ENCODE results near the gene ECHS1.

ECHS1 gene

DNA sequence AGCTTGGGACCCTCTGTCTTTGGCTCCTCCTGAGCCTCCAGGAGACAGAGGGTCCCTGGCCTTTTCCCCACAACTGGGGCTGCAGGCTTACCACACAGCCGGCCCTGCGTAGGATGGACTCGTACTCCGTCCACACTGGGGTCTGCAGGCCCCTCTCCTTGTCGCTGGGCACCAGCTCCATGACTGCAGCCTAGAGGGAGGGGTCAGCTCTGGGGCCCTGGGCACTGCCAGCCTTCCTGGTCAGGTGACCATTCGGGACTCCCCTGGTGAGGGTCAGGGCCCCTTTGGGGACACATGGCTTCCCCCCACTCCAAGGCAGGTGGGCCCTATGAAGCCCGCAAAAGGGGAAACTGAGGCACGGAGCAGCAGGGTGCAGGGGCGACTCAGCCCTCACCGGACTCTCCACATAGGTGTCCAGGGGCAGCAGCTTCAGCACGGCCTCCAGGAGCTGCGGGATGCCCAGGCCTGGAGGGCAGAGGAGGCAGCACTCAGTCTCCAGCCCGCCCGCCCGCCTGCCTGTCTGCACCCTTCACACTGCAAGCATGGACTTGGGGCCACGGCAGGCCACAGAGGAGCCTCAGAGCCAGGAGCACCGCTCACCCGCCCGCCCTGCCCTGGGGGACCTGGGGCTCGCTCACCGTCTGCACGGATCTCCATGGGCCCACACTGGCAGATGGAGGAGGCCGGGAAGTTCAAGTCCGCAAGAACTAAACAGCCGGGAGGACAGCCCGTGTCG, 16.4 kb downstream of the ECHS1 start:
- no peak for DNase-seq

DNA sequence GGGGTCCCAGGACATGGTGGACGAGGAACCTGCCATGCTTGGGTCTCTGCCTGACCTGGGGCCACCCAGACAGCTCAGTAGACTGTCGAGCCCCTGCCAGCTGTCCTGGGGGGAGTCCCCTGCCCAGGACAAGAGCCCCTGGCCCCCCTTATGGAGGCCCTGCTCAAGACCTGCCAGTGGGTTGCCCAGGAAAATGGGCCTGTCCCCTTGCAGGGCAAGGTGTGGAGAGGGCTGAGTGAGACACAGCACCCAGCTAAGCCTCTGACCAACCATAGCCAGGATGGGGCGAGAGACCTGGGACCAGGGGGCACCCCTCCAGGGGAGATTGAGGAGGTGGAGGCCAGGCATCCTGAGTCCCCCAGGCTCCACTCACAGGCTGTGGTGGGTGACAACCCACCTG, 17.2 kb downstream of the ECHS1 start:
- no peak for DNase-seq

DNA sequence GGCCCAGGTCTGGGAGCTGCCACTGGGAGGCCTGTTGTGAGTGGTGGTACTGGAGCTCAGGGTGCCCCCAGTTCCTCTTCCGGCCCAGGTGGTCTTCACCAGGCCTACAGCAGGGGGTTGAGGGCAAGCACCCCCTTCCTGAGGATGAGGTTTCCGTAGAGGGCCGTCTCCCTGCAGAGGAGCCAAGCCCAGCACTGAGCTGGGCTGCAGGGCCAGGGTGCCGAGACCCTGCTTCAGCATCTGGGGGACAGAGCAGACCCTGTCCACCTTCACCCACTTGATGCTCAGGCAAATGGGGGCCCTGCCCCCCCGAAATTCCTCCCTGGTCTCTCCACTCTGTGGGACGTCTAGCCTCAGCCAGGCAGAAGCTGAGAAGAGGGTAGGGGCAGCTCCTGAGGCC, 17.9 kb downstream of the ECHS1 start:
- DNase-seq: no peak

DNA sequence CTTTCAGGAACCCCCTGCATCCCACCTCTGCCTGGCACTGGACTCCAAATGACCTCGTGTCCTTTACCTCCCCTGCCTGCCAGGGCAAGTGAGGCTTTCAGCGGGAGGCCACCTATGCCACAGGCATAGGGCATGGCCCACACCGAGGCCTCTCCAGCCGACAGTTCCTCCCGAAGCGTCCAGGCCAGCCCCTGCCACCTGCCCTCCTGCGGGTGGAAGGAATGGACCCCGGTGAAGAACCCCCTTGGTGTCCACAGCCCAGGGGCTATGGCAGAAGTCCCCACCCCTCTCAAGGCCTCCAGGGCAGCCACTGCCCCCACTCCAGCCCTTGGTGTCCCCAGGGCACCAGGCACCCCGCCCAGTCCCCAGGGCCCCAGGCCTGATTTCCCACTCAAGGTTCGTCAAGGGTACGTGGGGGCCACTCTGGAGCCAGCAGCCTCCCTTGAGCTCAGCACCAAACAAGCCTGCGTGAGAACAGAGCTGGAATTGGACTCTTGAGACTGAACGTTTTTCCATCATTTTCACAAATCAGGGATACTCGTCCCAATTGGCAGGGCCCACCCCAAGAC, 18.4 kb downstream of the ECHS1 start:
- DNase-seq: no peak

DNA sequence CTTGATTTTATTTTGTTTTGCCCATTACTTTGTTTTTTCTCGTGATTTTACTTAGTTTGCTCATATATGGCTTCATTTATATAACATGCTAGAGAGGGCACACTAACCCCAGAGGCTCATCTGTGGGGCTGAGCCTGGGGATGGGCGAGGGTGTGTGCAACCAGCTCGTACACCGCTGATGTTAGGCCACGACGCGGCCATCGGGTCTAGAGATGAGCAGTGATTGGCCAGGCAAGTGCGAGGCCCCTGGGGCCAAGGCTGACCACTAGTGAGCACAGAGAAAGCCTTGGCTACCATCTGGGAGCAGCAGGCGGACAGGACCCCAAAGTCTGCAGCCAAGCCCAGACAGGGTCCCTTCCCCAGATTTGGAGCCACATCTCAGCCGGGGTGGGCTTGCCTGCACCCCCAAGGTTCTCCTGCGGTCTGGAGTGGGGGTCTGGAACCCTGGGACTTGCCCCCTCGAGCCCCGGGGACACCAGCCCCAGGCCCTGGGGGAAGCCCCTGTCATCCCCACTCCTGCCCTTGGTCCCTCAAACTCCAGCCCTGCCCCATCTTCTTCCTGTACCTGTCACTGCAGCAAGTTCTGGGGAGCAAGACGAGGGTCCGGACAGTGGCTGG, 19.1 kb downstream of the ECHS1 start:
- no peak for DNase-seq

DNA sequence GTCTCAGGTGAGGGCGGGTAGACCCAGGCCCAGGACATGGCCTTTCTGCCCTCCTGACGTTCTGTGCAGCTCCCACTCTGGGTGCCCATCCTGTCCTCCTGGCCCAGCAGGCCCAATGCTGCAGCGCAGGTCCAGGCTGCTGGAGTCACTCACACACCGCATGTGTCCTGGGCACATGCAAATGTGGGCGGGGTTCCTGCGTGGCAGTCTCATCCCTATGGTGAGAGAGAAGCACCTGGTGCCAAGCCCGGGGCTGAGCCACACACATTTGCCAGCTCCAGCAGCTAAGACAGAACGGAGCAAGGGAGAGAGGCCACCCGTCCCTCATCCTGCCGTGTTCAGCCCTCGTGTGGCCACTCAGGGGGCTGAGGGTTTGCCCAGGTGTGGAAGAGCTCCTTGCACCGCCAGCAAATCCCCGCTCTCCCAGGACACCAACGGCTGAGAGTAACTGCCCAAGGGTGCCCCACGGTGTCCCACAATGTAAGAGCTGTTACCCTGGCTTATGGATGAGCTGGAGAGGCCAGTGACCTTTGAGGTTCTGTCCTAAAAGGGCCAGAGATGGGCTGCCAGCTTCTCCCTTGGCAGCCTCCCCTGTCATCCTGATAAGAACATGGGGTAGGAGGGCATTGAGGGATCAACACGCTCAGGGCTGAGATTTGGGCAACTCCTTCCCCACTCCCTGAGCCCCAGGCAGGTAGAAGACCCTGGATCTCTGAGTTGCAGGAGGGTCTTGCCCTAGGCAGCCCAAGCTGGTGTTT, 19.8 kb downstream of the ECHS1 start:
- DNase-seq: peak; percentile 8

DNA sequence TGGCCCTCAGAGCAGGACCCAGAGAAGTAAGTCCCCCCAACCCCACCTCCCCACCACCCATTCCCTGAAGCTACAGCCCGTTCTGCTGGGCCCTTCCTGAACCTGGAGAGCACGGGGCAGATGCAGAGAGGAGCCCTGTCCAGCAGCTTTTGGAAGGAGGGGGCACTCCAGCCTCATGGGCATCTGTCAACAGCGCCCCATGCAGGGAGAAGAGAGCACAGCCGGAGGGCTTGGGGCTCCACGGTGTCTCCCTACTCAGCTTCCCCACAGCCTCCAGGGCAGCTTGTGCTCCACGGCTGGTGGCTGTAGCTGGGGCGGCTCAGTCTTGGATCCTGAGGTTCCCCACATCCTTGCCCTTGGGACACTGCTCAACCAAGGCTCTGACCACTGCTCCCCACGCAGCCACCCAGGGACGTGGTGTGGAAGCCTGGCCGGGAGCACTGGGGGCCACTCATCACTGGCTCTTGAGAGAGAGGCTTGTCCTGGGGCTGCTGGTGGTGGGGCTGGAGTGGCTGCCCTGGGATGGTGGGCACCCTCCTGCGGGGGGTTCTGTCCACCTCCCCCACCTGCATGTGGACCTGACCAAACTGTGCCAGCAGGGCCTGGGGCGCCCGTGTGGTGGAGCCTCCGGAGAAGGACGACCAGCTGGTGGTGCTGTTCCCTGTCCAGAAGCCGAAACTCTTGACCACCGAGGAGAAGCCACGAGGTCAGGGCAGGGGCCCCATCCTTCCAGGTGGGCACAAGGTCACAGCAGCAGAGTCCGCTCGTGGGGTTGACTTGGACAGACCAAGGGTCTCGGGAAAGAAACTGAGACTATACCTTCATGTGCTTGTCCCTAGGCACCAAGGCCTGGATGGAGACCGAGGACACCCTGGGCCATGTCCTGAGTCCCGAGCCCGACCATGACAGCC, 21.5 kb downstream of the ECHS1 start:
- DNase-seq: peak; percentile 4

DNA sequence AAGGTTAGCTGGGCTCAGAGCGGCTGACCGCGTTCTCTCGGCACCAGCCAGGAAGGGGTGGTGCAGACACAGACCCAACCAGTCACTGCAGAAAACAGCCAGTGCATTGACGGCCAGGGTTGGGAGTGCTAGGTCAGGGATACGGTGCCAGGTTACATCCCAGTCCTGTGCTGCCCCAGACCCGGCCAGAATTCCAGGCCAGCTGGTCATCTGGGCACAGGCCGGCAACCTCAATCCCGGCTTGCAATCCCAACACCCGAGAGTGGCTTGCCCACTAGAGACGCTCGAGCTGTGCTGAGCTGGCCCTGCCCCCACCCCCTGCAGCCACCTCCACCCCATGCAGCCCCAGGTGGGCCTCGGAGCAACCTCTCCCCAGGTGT, 22.2 kb downstream of the ECHS1 start:
- DNase-seq: no peak

DNA sequence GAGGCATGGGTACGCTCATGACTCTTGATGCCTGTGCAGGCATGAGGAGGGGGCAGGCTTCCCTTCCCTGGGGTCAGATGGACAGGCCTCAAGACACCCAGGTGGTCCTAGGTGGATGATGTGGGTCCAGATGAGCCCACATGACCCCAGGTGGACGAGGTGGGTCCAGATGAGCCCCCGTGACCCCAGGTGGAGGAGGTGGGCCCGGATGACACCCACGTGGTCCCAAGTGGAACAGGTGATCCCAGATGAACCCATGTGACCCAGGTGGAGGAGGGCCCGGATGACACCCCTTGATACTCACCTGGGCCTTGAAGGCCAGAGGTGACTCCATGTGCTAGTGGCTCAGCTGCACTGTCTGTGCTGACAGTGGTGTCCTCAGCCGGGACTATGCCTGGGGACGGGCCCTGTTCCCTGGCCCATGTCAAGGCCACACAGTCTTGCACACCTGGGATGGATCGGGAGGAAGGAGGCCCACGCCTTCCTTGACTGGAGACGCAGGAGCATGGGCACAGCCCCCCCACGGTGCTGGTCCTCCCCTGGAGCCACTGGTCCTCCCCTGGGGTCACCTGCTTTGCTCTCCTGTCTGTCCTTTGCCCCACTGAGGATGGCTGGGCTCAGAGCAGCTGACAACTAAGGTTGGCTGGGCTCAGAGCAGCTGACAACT, 22.7 kb downstream of the ECHS1 start:
- DNase-seq: no peak

DNA sequence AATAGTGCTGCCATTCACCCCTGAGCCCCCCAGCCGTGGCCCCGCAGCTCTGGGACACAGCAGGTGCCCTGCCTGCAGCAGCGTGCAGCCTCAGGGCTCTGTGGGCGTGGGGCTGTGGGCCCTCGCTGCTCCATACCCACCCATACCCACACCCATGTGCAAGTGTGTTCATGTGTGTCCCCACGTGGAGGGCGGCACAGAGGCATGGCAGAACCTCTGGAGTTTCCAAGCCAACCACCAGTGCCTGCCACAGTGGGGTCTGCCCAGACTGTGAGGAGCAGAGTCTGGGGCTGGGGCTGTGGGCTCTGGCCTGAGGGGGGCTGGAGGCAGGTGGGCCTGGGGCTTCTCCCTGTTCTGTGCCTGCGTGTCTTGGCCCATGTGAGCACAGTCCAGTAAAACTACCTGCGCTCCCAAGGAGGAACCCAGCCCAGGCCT, 23.6 kb downstream of the ECHS1 start:
- no peak for DNase-seq

DNA sequence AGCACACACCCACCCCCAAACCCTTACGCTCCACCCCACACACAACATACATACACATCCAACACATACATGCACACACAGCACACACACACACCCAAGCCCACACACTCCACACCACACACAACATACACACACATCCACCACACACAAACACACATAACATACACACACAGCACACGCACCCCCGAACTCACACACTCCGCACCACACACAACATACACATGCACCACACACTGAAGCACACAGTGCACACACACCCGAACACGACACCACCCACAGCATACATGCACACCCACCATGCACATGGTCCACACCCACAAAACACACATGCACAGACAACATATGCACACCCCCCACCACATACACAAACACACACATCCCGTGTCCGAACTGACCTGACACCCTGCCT, 24.0 kb downstream of the ECHS1 start:
- DNase-seq: no peak

DNA sequence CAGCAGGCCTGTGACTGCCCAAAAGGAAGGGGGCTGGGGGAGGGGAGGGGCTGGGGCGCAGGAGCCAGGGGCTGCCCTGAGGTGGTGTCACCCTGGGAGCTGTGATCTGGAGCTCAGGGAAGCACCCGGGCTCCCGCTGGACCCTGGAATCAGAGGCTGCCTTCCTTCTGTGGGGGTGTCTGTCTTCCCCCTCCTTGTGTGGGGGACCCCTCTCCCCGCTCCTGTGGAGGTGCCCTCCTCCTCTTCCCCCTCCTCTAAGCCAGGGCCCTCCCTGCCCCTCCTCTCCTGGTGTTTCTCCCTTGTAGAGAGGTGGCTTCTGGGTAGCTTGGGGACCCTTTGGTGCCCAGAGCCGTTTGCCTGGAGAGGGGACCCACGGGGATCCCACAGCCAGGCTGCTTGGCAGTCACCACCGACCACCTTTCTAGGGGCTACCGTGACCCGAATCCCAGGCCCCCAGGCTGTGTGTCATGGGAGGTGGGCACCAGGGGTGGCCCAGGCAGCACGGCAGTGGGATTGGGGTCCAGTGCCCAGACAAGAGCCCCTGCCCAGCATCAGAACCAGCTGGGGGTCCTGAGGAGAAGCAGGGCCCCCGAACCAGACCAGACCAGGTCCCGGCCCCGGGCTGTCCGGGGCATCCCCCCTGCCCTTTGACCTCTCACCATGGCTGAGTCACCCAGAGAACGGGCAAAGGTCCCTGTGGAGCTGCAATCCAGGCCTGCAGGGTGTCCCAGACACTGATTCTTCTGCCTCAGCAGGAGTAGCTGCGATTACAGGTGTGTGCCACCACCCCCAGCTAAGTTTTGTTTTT, 25.2 kb downstream of the ECHS1 start:
- peak; percentile 16 for DNase-seq

DNA sequence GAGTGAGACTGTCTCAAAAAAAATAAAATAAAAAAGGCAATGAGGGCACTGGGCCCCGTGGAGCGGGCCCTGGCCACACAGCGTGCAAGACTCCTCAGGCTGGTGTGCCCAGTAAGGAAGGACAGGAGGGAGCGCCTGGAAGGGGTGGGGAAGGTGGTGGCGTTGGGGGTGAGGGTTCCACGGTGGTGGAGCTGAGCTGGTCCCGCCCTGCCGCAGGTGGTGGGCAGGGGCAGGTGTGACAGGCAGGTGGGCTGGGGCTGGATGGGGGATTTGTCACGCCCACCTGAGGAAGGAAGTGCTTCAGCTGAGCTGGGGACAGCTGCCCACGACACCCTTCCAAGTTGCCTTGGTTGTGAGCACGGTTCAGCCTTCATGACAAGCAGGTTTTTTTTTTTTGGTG, 26.7 kb downstream of the ECHS1 start:
- no peak for DNase-seq

DNA sequence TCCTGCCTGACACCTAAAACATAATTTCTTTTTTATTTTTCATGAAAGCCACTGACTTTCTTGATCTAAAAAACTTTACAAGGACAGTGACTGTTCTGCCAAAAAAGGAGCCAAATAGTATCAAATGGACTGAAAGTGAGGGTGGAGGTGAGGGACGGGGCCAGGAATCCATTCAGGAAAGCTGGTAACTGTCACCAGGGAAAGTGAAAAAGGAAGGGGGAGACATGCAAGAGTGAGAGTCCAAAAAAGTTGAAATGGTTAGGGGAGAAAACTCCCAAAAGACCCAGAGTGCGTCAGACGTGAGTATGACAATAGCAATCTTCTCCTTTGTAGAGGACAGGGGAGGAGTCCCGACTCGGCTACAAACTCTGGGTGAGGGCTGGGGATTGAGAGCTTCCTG, 28.9 kb downstream of the ECHS1 start:
- no peak for DNase-seq

DNA sequence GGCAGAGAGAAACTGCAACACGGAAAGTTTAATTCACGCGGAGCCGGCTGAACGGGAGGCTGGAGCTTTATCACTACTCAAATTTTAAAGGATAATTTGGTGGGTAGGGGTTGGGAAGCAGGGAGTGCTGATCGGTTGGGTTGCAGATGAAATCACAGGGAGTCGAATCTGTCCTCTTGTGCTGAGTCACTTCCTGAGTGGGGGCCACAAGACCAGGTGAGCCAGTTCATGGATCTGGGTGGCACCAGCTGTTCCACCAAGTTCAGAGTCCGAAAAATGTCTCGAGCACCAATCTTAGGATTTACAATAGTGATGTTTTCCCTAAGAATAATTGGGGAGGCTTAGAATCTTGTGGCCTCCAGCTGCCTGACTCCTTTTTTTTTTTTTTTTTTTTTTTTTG, 29.6 kb downstream of the ECHS1 start:
- no peak for DNase-seq

DNA sequence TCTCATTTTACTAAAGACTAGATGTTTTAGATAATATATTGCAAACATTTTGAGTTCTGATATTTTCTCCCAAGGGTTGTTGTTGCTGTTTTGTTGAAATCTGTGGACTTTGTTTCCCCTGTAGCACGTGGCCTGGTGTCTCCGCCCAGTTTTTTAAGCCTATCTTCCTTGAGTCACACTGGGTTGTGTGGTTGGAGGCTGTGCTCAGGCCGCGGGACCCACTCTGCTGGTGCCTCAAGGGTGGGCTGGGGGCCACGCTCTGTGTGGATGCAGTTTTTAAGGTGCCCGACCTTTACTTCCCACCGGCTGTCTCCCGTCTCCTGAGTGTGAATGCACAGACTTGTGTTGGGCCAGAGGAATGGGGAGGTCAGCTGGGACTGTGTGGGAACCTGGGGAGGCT, 30.2 kb downstream of the ECHS1 start:
- no peak for DNase-seq

DNA sequence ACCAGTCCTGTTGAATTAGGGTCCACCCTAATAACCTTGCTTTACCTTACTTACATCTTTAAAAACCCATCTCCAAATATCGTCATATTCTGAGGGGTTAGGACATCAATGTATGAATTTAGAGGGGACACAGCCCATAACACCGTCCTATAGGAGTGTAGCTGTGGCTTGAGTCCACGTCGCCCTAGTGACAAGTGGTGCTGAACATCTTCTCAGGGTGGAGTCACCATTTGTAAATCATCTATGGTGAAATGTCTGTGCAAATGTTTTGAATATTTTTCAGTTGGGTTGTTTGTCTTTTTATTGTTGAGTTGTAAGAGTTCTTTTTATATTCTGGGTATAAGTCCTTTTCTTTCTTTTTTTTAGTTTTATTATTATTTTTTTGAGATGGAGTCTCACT, 31.2 kb downstream of the ECHS1 start:
- no peak for DNase-seq

DNA sequence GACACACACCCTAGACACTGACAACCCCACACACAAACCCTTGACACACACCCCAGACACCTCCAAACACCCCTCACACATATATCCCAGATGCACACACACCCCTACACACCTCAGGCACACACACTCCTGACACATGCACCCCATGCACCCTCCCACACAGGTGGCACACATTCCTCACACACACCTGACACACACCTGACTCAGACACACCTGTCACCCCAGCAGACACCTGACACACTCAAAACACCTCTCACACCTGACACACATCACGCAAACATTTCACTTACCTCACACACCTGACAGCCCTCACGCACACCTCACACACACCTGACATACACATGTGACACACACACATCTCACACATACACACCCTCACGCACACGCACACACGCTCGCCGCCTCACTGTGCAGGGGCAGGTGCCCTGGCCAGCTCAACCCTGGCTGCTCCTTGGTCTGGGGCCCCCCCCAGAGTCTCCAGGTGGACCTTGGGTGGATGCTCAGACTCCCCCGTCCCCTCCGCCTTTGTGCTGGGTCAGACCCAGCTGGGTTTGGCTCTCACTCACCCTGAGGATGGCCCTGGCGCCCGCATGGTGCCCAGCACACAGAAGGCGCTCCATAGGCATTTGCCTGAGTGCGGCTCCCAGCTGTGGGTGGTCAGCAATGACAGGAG, 33.3 kb downstream of the ECHS1 start:
- DNase-seq: no peak

DNA sequence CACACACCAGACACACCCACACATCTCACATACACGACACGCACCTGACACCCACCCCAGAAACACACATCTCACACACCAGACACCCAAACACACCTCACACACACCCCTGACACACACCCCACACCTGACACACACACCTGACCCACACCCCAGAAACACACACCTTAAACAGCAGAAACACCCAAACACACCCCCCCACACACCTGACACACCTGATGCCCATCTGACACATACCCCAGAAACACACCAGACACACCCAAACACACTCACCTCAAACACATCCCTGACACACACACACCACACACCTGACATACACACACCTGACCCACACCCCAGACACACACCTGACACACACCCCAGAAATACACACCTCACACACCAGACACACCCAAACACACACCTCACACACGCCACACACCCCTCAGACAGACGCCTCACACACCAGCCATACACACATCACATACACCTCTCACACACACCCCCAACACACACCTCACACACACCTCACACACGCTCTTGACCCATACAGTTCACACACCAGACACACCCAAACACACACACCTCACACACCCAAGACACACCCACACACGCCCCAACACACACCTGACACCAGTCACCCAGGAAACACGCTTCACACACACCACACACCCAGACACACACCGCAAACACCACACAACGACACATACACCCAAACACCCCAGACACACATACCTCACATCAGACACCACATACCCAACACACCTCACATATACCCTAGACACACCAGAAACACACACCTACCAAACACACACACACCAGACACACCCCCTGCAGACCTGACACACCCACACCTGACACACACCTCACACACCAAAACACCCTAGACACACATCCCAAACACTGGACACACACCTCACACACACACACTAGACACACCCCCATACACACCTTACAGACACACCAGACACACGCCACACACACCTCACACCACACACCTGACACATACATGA, 34.8 kb downstream of the ECHS1 start:
- no peak for DNase-seq

DNA sequence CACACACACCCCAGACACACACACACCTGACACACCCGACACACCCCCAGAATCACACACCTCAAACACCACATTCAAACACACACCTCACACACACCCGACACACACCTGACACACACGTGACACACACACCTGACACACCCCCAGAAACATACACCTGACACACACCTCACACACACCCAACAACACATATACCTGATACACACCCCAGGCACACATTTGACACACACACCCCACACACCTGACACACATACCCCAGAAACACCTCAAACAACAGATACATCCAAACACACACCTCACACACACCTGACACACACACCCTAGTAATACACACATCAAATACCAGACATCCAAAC, 35.8 kb downstream of the ECHS1 start:
- DNase-seq: no peak

Data from NCI-H69 (cell line).